Measurements from ENCODE around the gene GDPD3. TPM values are rescaled to one million over a fixed set of nuclear protein-coding genes. Genes with fewer than 3 reads are reported as not detected.

Gene GDPD3
- total and polyA plus RNA-seq, 2 of the 13 experiments (the other 11 are each of a cell fraction or from before 2014, with no cell fraction given) = 18.7 to 20.6 TPM

GRCh38 chr16:30063893-30064728, 49.2 kb downstream of the GDPD3 start (continued):
- TF ChIP-seq PRDM4 (CRISPR knock-in tag; IDR thresholded peaks at IDR 0.05; ENCODE audit: borderline replicate concordance) (no peak; the same call in 1 of the 2 replicates), DNMT3B (CRISPR knock-in tag; conservative IDR thresholded peaks at IDR 0.05) (no peak; the same call in 1 of the 2 replicates), ARNT2 (CRISPR knock-in tag; IDR thresholded peaks at IDR 0.05; ENCODE audit: low read depth) (no peak; the same call in 1 of the 2 replicates), ZNF720 (CRISPR knock-in tag; IDR thresholded peaks at IDR 0.05) (no peak; the same call in none of the 2 replicates), RBFOX2 (IDR thresholded peaks at IDR 0.05; ENCODE audit: low read depth, low read length) (peak; percentile 74), ZNF766 (CRISPR knock-in tag; IDR thresholded peaks at IDR 0.05; ENCODE audit: borderline replicate concordance) (no peak), SNRNP70 (IDR thresholded peaks at IDR 0.05; ENCODE audit: low read depth, low read length) (no peak), ZNF292 (CRISPR knock-in tag; IDR thresholded peaks at IDR 0.05; ENCODE audit: borderline replicate concordance, low read depth) (no peak), ZNF883 (CRISPR knock-in tag; IDR thresholded peaks at IDR 0.05; ENCODE audit: not compliant biosample characterization) (no peak), ZNF816 (CRISPR knock-in tag; IDR thresholded peaks at IDR 0.05; ENCODE audit: borderline replicate concordance) (no peak), ZNF879 (CRISPR knock-in tag; IDR thresholded peaks at IDR 0.05) (no peak), NBN (conservative IDR thresholded peaks at IDR 0.05) (no peak), ELF4 (CRISPR knock-in tag; IDR thresholded peaks at IDR 0.05; ENCODE audit: borderline replicate concordance) (no peak), BCL6 (CRISPR knock-in tag; IDR thresholded peaks at IDR 0.05) (no peak)
- TF ChIP-seq, protein P1, sequence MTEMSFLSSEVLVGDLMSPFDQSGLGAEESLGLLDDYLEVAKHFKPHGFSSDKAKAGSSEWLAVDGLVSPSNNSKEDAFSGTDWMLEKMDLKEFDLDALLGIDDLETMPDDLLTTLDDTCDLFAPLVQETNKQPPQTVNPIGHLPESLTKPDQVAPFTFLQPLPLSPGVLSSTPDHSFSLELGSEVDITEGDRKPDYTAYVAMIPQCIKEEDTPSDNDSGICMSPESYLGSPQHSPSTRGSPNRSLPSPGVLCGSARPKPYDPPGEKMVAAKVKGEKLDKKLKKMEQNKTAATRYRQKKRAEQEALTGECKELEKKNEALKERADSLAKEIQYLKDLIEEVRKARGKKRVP (CRISPR knock-in tag; IDR thresholded peaks at IDR 0.05) = no peak
- TF ChIP-seq, protein P2, sequence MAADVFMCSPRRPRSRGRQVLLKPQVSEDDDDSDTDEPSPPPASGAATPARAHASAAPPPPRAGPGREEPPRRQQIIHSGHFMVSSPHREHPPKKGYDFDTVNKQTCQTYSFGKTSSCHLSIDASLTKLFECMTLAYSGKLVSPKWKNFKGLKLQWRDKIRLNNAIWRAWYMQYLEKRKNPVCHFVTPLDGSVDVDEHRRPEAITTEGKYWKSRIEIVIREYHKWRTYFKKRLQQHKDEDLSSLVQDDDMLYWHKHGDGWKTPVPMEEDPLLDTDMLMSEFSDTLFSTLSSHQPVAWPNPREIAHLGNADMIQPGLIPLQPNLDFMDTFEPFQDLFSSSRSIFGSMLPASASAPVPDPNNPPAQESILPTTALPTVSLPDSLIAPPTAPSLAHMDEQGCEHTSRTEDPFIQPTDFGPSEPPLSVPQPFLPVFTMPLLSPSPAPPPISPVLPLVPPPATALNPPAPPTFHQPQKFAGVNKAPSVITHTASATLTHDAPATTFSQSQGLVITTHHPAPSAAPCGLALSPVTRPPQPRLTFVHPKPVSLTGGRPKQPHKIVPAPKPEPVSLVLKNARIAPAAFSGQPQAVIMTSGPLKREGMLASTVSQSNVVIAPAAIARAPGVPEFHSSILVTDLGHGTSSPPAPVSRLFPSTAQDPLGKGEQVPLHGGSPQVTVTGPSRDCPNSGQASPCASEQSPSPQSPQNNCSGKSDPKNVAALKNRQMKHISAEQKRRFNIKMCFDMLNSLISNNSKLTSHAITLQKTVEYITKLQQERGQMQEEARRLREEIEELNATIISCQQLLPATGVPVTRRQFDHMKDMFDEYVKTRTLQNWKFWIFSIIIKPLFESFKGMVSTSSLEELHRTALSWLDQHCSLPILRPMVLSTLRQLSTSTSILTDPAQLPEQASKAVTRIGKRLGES (CRISPR knock-in tag; IDR thresholded peaks at IDR 0.05; ENCODE audit: borderline replicate concordance) = no peak
- TF ChIP-seq, protein P3, sequence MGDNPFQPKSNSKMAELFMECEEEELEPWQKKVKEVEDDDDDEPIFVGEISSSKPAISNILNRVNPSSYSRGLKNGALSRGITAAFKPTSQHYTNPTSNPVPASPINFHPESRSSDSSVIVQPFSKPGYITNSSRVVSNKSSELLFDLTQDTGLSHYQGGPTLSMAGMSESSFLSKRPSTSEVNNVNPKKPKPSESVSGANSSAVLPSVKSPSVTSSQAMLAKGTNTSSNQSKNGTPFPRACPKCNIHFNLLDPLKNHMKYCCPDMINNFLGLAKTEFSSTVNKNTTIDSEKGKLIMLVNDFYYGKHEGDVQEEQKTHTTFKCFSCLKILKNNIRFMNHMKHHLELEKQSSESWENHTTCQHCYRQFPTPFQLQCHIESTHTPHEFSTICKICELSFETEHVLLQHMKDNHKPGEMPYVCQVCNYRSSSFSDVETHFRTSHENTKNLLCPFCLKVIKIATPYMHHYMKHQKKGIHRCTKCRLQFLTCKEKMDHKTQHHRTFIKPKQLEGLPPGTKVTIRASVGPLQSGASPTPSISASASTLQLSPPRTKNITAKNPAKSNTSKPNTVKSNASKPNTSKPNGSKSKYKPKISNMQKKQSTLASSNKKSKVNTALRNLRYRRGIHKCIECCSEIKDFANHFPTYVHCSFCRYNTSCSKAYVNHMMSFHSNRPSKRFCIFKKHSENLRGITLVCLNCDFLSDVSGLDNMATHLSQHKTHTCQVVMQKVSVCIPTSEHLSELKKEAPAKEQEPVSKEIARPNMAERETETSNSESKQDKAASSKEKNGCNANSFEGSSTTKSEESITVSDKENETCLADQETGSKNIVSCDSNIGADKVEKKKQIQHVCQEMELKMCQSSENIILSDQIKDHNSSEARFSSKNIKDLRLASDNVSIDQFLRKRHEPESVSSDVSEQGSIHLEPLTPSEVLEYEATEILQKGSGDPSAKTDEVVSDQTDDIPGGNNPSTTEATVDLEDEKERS (CRISPR knock-in tag; IDR thresholded peaks at IDR 0.05) = no peak
- TF ChIP-seq, protein P4, sequence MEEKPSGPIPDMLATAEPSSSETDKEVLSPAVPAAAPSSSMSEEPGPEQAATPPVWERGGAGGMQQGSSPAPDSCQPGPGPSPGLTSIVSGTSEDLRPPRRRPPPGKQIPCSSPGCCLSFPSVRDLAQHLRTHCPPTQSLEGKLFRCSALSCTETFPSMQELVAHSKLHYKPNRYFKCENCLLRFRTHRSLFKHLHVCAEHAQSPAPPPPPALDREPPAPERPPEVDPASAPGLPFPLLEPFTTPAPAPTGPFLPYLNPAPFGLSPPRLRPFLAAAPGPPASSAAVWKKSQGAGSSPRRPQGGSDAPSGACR (CRISPR knock-in tag; IDR thresholded peaks at IDR 0.05) = peak; percentile 46; the same call in 1 of the 2 replicates

Data from HepG2 (cell line).